Prostate gland (tissue), 2 donors: ENCODE data around the gene SH2D3C.

Experiments used
- POLR2A ChIP-seq: fragments of 450-650 bp; IDR thresholded peaks from one replicate; pipeline ENCODE4 v1.6.1; 2016; ENCODE audit warnings: antibody characterized with exemption, mild to moderate bottlenecking
- TF ChIP-seq, protein P1 (sequence below), 4 experiments: fragments of 200-600 bp in 2 of 4; fragments of 450-650 bp in 2 of 4; sonication (generic) in 2 of 4; IDR thresholded peaks; 1 replicate in 3 of 4; 2 replicates in 1 of 4; pipeline ENCODE4 v1.5.1; 2016 to 2019; ENCODE audit warnings: antibody characterized with exemption in 4 of 4, mild to moderate bottlenecking in 2 of 4, moderate library complexity in 2 of 4

DNA sequence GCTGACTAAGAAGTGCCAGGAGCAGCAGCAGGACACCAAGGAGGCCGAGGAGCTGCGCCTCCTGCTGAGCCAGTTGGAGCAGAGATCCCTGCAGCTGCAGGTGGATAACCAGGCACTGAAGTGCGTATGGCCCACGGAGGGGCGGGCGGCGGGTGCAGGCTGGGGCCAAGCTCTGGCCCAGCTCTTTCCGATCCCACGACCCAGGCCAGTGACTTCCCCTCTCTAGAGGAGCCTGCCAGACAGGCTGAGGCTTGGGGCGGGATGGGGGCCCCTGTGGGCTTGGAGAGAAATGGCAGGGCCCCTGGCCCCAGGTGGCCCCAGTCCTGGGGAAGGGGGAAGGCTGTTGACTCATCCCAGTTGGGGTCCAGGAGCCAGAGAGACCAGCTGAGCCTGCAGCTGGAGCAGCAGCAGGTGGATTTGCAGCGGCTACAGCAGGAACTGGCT lies 66.6 kb downstream of the SH2D3C start:
- TF ChIP-seq, protein P1, sequence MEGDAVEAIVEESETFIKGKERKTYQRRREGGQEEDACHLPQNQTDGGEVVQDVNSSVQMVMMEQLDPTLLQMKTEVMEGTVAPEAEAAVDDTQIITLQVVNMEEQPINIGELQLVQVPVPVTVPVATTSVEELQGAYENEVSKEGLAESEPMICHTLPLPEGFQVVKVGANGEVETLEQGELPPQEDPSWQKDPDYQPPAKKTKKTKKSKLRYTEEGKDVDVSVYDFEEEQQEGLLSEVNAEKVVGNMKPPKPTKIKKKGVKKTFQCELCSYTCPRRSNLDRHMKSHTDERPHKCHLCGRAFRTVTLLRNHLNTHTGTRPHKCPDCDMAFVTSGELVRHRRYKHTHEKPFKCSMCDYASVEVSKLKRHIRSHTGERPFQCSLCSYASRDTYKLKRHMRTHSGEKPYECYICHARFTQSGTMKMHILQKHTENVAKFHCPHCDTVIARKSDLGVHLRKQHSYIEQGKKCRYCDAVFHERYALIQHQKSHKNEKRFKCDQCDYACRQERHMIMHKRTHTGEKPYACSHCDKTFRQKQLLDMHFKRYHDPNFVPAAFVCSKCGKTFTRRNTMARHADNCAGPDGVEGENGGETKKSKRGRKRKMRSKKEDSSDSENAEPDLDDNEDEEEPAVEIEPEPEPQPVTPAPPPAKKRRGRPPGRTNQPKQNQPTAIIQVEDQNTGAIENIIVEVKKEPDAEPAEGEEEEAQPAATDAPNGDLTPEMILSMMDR (IDR thresholded peaks at IDR 0.05) = no peak
- no peak for TF ChIP-seq POLR2A
